Activated T-cell treated with anti-CD3 and anti-CD28 coated beads, Interleukin-2, amount 50 U/mL, for 24 hours (primary cell): Measurements from ENCODE around the gene NAE1.
"Not testable (repeated sequence)": the region's sequence is repeated elsewhere in the genome, so short reads cannot be mapped to it uniquely, and the experiment has no call there.

Experiments used
- DNase-seq: peaks from one replicate; pipeline ENCODE4 v3.0.0-alpha.2; 2020
- H3K27ac Mint-ChIP-seq: 2 replicates; pipeline ENCODE4 v1.8.0; 2020; ENCODE audit warnings: mild to moderate bottlenecking, mixed read lengths
- H3K27me3 Mint-ChIP-seq: 2 replicates; pipeline ENCODE4 v1.8.0; 2020; ENCODE audit warnings: mixed read lengths
- H3K36me3 Mint-ChIP-seq: 2 replicates; pipeline ENCODE4 v1.8.0; 2020; ENCODE audit warnings: low read depth, mixed read lengths
- H3K4me1 Mint-ChIP-seq: 2 replicates; pipeline ENCODE4 v1.8.0; 2020; ENCODE audit warnings: low read depth, mixed read lengths
- H3K4me3 Mint-ChIP-seq: 2 replicates; pipeline ENCODE4 v1.8.0; 2020; ENCODE audit warnings: mild to moderate bottlenecking, moderate library complexity, mixed read lengths
- H3K9me3 Mint-ChIP-seq: 2 replicates; pipeline ENCODE4 v1.8.0; 2020; ENCODE audit warnings: mixed read lengths

The NAE1 gene

GRCh38 chr16:66830422-66831404 is at the start of gene NAE1:
TSS of gene NAE1 (minus strand) at chr16:66830976. CDS start at chr16:66830899, 77 bp downstream.
- Mint-ChIP-seq H3K4me1 (peaks cover 45% of the 10 kb centered on the region), H3K9me3 (no peaks in the 10 kb centered on the region), H3K27me3 (peaks cover 1% of the 10 kb centered on the region), H3K4me3 (peak within 1 kb of the TSS; percentile 79), H3K36me3 (peaks cover 36% of the 10 kb centered on the region), H3K27ac (peak within 1 kb of the TSS; percentile 72)
- peak; percentile 95 for DNase-seq

GRCh38 chr16:66878067-66878466 is 47.3 kb upstream of the NAE1 start:
- peak; percentile 71 for DNase-seq
- H3K36me3 Mint-ChIP-seq = peaks cover 23% of the 10 kb centered on the region
- no peaks in the 10 kb centered on the region for H3K27me3 Mint-ChIP-seq
- peak overlapping the region; percentile 68 for H3K27ac Mint-ChIP-seq
- H3K9me3 Mint-ChIP-seq = peaks cover 8% of the 10 kb centered on the region
- peaks cover 72% of the 10 kb centered on the region for H3K4me1 Mint-ChIP-seq
- H3K4me3 Mint-ChIP-seq = peak overlapping the region; percentile 26

- peak overlapping the region; percentile 54 for H3K4me3 Mint-ChIP-seq
- no peaks in the 10 kb centered on the region for H3K27me3 Mint-ChIP-seq
- peak overlapping the region; percentile 93 for H3K27ac Mint-ChIP-seq
- H3K4me1 Mint-ChIP-seq = peaks cover 56% of the 10 kb centered on the region
- peak; percentile 54 for DNase-seq
- H3K9me3 Mint-ChIP-seq = peaks cover 8% of the 10 kb centered on the region
- H3K36me3 Mint-ChIP-seq = peaks cover 8% of the 10 kb centered on the region
Observed at GRCh38 chr16:66874079-66874775, 43.5 kb upstream of the NAE1 start.

GRCh38 chr16:66873685-66874055 is 42.9 kb upstream of the NAE1 start:
- Mint-ChIP-seq H3K4me1 (peaks cover 53% of the 10 kb centered on the region), H3K27ac (no peak overlapping the region), H3K4me3 (no peak overlapping the region), H3K36me3 (peaks cover 8% of the 10 kb centered on the region), H3K27me3 (no peaks in the 10 kb centered on the region), H3K9me3 (peaks cover 8% of the 10 kb centered on the region)
- DNase-seq = no peak

GRCh38 chr16:66872943-66873684 is 42.3 kb upstream of the NAE1 start:
- H3K4me1 Mint-ChIP-seq = peaks cover 48% of the 10 kb centered on the region
- peaks cover 8% of the 10 kb centered on the region for H3K36me3 Mint-ChIP-seq
- peak overlapping the region; percentile 78 for H3K4me3 Mint-ChIP-seq
- H3K27me3 Mint-ChIP-seq = no peaks in the 10 kb centered on the region
- peaks cover 8% of the 10 kb centered on the region for H3K9me3 Mint-ChIP-seq
- peak overlapping the region; percentile 84 for H3K27ac Mint-ChIP-seq
- DNase-seq = peak; percentile 94

GRCh38 chr16:66872559-66872942 is 41.8 kb upstream of the NAE1 start:
- Mint-ChIP-seq H3K27ac (peak overlapping the region; percentile 84), H3K27me3 (no peaks in the 10 kb centered on the region), H3K36me3 (peaks cover 5% of the 10 kb centered on the region), H3K9me3 (peaks cover 8% of the 10 kb centered on the region), H3K4me1 (peaks cover 46% of the 10 kb centered on the region), H3K4me3 (peak overlapping the region; percentile 78)
- DNase-seq = no peak

- Mint-ChIP-seq H3K27me3 (no peaks in the 10 kb centered on the region), H3K27ac (no peak overlapping the region), H3K9me3 (peaks cover 8% of the 10 kb centered on the region), H3K4me3 (no peak overlapping the region), H3K4me1 (peaks cover 46% of the 10 kb centered on the region), H3K36me3 (peaks cover 5% of the 10 kb centered on the region)
- DNase-seq = no peak
Observed at GRCh38 chr16:66871840-66872239, 41.1 kb upstream of the NAE1 start.

GRCh38 chr16:66871363-66871762 is 40.6 kb upstream of the NAE1 start:
- DNase-seq, H3K36me3 Mint-ChIP-seq, H3K4me3 Mint-ChIP-seq, H3K27ac Mint-ChIP-seq, H3K27me3 Mint-ChIP-seq, H3K9me3 Mint-ChIP-seq: not testable (repeated sequence)
- H3K4me1 Mint-ChIP-seq = peaks cover 42% of the 10 kb centered on the region

- Mint-ChIP-seq H3K27me3 (no peaks in the 10 kb centered on the region), H3K9me3 (no peaks in the 10 kb centered on the region), H3K36me3 (no peaks in the 10 kb centered on the region), H3K4me1 (peaks cover 26% of the 10 kb centered on the region), H3K27ac (no peak overlapping the region), H3K4me3 (no peak overlapping the region)
- no peak for DNase-seq
Observed at GRCh38 chr16:66869424-66869823, 38.6 kb upstream of the NAE1 start.

- Mint-ChIP-seq H3K27ac (no peak overlapping the region), H3K4me1 (peaks cover 4% of the 10 kb centered on the region), H3K4me3 (no peak overlapping the region), H3K9me3 (no peaks in the 10 kb centered on the region), H3K27me3 (no peaks in the 10 kb centered on the region), H3K36me3 (no peaks in the 10 kb centered on the region)
- DNase-seq = no peak
Observed at GRCh38 chr16:66863707-66864106, 32.9 kb upstream of the NAE1 start.

- no peak overlapping the region for H3K27ac Mint-ChIP-seq
- H3K9me3 Mint-ChIP-seq = no peaks in the 10 kb centered on the region
- H3K27me3 Mint-ChIP-seq = no peaks in the 10 kb centered on the region
- peak; percentile 20 for DNase-seq
- H3K36me3 Mint-ChIP-seq = no peaks in the 10 kb centered on the region
- H3K4me3 Mint-ChIP-seq = no peak overlapping the region
- H3K4me1 Mint-ChIP-seq = no peaks in the 10 kb centered on the region
Observed at GRCh38 chr16:66862023-66862520, 31.3 kb upstream of the NAE1 start.

- Mint-ChIP-seq H3K4me1 (no peaks in the 10 kb centered on the region), H3K9me3 (no peaks in the 10 kb centered on the region), H3K27ac (no peak overlapping the region), H3K27me3 (no peaks in the 10 kb centered on the region), H3K36me3 (no peaks in the 10 kb centered on the region), H3K4me3 (no peak overlapping the region)
- no peak for DNase-seq
Observed at GRCh38 chr16:66859397-66860068, 28.8 kb upstream of the NAE1 start.

GRCh38 chr16:66858740-66859396 is 28.1 kb upstream of the NAE1 start:
- DNase-seq = no peak
- no peaks in the 10 kb centered on the region for H3K36me3 Mint-ChIP-seq
- H3K4me1 Mint-ChIP-seq = no peaks in the 10 kb centered on the region
- H3K27ac Mint-ChIP-seq = no peak overlapping the region
- no peaks in the 10 kb centered on the region for H3K27me3 Mint-ChIP-seq
- no peak overlapping the region for H3K4me3 Mint-ChIP-seq
- H3K9me3 Mint-ChIP-seq = no peaks in the 10 kb centered on the region
